Breast epithelium (tissue), 4 donors: ENCODE measurements around the gene AASDH. TPM values are rescaled to one million over a fixed set of nuclear protein-coding genes. Genes with fewer than 3 reads are reported as not detected.

Experiments
- DNase-seq, 2 donors: peaks; one replicate each; pipeline ENCODE4 v3.0.0-alpha.2; 2019; ENCODE audit warnings: low spot score in 2 of 2
- H3K27ac ChIP-seq, 2 donors: fragments of 200-600 bp; sonication (generic) in 1 of 2; one replicate each; pipeline ENCODE4 v1.5.1; 2016 to 2019; ENCODE audit warnings: mild to moderate bottlenecking in 1 of 2
- H3K27me3 ChIP-seq, 2 donors: fragments of 200-600 bp; sonication (generic) in 1 of 2; one replicate each; pipeline versions ENCODE4 v1.5.1 to v1.6.0; 2017 to 2019; ENCODE audit warnings: control low read depth in 1 of 2, mild to moderate bottlenecking in 1 of 2
- H3K36me3 ChIP-seq: fragments of 200-600 bp; one replicate; pipeline ENCODE4 v1.5.1; 2019
- H3K4me1 ChIP-seq, 2 donors: fragments of 200-600 bp; sonication (generic); one replicate each; pipeline ENCODE4 v1.5.1; 2016 to 2019; ENCODE audit warnings: control low read depth in 1 of 2
- H3K4me3 ChIP-seq, 3 donors: fragments of 200-600 bp; sonication (generic); 1 replicate in 2 of 3; 2 replicates in 1 of 3; pipeline ENCODE4 v1.5.1; 2016 to 2019; ENCODE audit warnings: mild to moderate bottlenecking in 3 of 3, moderate library complexity in 2 of 3
- H3K9me3 ChIP-seq, 2 donors: fragments of 200-600 bp; sonication (generic) in 1 of 2; one replicate each; pipeline ENCODE4 v1.5.1; 2016 to 2019; ENCODE audit warnings: control low read depth in 1 of 2
- POLR2A ChIP-seq: fragments of 450-650 bp; IDR thresholded peaks from one replicate; pipeline ENCODE4 v1.6.1; 2016; ENCODE audit warnings: antibody characterized with exemption, mild to moderate bottlenecking, moderate library complexity
- POLR2AphosphoS5 ChIP-seq, 3 donors: sonication (generic); formaldehyde crosslinking; IDR thresholded peaks; one replicate each; pipeline ENCODE4 v1.6.1; 2017; ENCODE audit warnings: antibody characterized with exemption in 3 of 3
- intact Hi-C: fragments of 100-400 bp; cut with DNase I; formaldehyde crosslinking; loops from one replicate; pipeline ENCODE4 v1.15.1; 2023; ENCODE audit warnings: low total_unique reads
- total RNA-seq, 3 donors: library from RNA; depleted of rRNA; stranded (reverse); fragments of >200 nt; gene quantifications; one replicate each; pipeline ENCODE4 v1.1.0, GENCODE V29; 2016
- TF ChIP-seq, protein P1 (sequence below), 3 donors: fragments of 450-650 bp; IDR thresholded peaks; one replicate each; pipeline ENCODE4 v1.5.1; 2016 to 2017; ENCODE audit warnings: antibody characterized with exemption in 3 of 3, mild to moderate bottlenecking in 3 of 3, moderate library complexity in 3 of 3

The AASDH gene
- total RNA-seq, 3 donors from 2014 or later = 10.4 to 18.3 (median 13.1) TPM

DNA sequence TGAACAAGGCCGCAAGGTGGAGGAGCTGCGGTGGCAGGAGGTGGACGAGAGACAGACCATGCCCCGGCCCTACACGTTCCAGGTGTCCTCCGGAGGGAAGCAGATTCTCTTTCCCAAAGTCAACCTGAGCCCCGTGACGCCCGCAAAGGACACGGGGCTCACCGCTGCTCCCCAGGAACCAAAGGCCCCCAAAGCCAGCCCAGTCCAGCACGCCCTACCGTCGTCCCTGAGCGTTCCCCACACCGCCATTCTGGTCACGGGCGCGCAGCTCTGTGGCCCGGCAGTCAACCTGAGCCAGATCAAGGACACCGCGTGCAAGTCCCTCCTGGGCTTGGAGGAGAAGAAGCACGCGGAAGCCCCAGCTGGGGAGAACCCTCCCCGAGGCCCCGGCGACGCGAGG is 72.2 kb downstream of the AASDH start:
- Histone ChIP-seq H3K4me1 (no peaks in the 10 kb centered on the region), H3K4me3 (no peak overlapping the region), H3K36me3 (no peaks in the 10 kb centered on the region), H3K27ac (no peak overlapping the region), H3K27me3 (no peaks in the 10 kb centered on the region), H3K9me3 (no peaks in the 10 kb centered on the region)
- no peak for DNase-seq
- intact Hi-C loops = no loop called here
- TF ChIP-seq, protein P1, sequence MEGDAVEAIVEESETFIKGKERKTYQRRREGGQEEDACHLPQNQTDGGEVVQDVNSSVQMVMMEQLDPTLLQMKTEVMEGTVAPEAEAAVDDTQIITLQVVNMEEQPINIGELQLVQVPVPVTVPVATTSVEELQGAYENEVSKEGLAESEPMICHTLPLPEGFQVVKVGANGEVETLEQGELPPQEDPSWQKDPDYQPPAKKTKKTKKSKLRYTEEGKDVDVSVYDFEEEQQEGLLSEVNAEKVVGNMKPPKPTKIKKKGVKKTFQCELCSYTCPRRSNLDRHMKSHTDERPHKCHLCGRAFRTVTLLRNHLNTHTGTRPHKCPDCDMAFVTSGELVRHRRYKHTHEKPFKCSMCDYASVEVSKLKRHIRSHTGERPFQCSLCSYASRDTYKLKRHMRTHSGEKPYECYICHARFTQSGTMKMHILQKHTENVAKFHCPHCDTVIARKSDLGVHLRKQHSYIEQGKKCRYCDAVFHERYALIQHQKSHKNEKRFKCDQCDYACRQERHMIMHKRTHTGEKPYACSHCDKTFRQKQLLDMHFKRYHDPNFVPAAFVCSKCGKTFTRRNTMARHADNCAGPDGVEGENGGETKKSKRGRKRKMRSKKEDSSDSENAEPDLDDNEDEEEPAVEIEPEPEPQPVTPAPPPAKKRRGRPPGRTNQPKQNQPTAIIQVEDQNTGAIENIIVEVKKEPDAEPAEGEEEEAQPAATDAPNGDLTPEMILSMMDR (IDR thresholded peaks at IDR 0.05) = no peak
- no peak for TF ChIP-seq POLR2A
- no peak for TF ChIP-seq POLR2AphosphoS5 (IDR thresholded peaks at IDR 0.05)

DNA sequence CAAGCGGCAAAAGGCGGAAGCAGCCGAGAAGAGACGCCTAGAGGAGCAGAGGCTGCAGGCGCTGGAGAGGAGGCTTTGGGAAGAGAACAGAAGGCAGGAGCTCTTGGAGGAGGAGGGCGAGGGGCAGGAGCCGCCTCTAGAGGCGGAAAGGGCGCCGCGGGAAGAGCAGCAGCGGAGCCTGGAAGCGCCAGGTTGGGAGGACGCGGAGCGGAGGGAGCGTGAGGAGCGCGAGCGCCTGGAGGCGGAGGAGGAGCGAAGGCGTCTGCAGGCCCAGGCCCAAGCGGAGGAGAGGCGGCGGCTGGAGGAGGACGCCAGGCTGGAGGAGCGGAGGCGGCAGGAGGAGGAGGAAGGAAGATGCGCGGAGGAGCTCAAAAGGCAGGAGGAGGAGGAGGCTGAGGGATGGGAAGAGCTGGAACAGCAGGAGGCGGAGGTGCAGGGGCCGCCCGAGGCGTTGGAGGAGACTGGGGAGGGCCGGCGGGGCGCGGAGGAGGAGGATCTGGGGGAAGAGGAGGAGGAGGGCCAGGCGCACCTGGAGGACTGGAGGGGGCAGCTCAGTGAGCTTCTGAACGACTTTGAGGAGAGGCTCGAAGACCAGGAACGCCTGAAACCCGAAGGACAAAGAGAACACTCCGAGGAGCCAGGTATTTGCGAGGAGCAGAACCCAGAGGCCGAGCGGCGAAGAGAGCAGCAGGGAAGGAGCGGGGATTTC is 72.9 kb downstream of the AASDH start:
- no peaks in the 10 kb centered on the region for H3K36me3 ChIP-seq
- H3K27me3 ChIP-seq = no peaks in the 10 kb centered on the region
- no peak overlapping the region for H3K4me3 ChIP-seq
- H3K9me3 ChIP-seq = no peaks in the 10 kb centered on the region
- intact Hi-C loops = no loop called here
- TF ChIP-seq, protein P1 (IDR thresholded peaks at IDR 0.05) = no peak
- TF ChIP-seq POLR2A = no peak
- TF ChIP-seq POLR2AphosphoS5 (IDR thresholded peaks at IDR 0.05) = no peak
- no peaks in the 10 kb centered on the region for H3K4me1 ChIP-seq
- H3K27ac ChIP-seq = no peak overlapping the region
- DNase-seq = no peak

DNA sequence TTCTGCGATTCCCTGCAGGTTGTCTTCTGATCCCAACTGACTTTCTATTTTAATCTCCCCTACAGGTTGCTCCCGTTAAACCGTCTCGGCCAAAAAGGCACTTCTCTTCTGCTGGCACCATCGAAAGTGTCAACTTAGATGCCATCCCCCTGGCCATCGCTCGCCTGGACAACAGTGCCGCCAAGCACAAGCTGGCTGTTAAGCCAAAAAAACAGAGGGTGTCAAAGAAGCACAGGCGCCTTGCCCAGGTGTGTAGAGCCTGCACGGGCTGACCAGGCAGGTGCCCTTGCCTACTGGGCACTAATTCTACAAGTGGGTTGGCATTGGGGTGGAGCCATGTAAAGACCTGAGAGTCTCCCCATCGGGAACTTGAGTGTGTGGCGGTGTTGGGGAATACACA is 74.2 kb downstream of the AASDH start:
- DNase-seq = no peak
- Histone ChIP-seq H3K36me3 (no peaks in the 10 kb centered on the region), H3K27me3 (no peaks in the 10 kb centered on the region), H3K27ac (no peak overlapping the region), H3K9me3 (no peaks in the 10 kb centered on the region), H3K4me3 (no peak overlapping the region), H3K4me1 (no peaks in the 10 kb centered on the region)
- intact Hi-C loops = no loop called here
- TF ChIP-seq POLR2AphosphoS5 (IDR thresholded peaks at IDR 0.05) (no peak), POLR2A (no peak)
- TF ChIP-seq, protein P1 (IDR thresholded peaks at IDR 0.05) = no peak

DNA sequence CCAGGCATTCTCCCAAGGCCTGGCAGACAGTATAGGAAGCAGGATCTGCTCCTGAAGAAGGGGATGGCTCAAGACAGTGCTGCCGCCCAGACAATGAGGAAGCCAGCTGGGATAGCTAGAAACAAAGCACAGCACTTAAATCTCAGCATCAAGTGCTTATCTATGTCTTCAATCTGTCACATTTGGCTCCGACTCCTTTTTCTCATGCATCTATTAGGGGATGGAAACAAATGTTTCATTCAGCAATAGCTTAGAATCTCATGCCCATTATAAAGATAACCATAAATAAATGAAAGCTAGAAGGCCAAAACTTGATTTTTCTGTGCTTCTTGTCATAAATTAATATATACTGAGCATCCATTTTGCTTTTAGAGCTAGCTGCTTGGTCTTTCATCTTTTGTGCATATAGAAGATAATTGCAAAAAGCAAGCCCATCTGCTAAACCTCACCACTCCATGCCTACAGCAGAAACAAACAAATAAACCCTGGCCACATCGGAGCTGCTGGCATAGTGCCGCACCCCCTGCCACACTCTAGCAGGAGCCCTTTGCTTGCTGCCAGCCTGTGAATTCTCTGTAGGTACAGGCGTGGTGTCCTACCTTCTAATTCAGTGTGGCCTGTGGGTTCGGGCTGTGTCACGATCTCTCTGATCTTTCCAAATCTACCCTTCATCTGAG is 75.9 kb downstream of the AASDH start:
- Histone ChIP-seq H3K9me3 (no peaks in the 10 kb centered on the region), H3K36me3 (no peaks in the 10 kb centered on the region), H3K4me1 (no peaks in the 10 kb centered on the region), H3K27ac (no peak overlapping the region), H3K27me3 (no peaks in the 10 kb centered on the region), H3K4me3 (no peak overlapping the region)
- DNase-seq = no peak
- intact Hi-C loops = no loop called here
- TF ChIP-seq POLR2A (no peak), POLR2AphosphoS5 (IDR thresholded peaks at IDR 0.05) (no peak)
- TF ChIP-seq, protein P1 (IDR thresholded peaks at IDR 0.05) = no peak

DNA sequence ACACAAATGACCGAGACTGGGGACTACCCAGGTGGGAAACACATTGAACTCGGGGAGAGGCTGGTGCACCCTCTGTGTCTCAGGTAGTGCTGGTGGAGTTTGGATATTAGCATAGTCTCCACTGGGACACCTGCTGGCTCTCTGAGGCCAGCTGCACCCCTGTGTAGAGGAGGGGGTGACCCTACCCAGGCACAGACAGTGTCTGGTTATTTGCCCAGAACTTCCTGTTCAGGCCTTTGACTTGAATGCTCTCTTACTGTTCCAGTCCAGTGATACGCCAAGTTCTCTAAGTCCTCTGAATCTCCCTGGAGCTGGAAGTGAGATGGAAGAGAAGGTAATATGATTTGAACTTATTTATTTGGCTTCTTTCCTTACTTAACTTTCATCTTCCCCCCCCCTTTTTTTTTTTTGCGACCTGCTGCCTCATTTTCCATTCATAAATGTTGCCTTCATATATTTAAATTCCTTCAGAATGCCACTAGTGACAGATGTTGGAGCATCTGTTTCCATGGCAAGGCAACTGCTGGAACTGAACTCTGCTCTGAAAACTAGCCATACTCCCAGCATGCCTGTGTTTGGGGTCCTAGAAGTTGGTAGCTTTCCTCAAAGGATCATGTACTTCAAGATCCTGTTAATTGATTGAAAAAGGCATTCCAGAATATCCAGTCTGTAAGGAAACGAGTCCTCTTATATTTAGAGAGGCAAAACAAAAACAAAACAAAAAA is 76.7 kb downstream of the AASDH start:
- intact Hi-C loops = no loop called here
- no peak overlapping the region for H3K4me3 ChIP-seq
- no peaks in the 10 kb centered on the region for H3K4me1 ChIP-seq
- no peaks in the 10 kb centered on the region for H3K9me3 ChIP-seq
- H3K27ac ChIP-seq = no peak overlapping the region
- no peak for DNase-seq
- no peaks in the 10 kb centered on the region for H3K36me3 ChIP-seq
- no peak for TF ChIP-seq POLR2AphosphoS5 (IDR thresholded peaks at IDR 0.05)
- TF ChIP-seq, protein P1 (IDR thresholded peaks at IDR 0.05) = no peak
- TF ChIP-seq POLR2A = no peak
- H3K27me3 ChIP-seq = no peaks in the 10 kb centered on the region
